ENCODE results near the gene GRM4. TPM values are rescaled to one million over a fixed set of nuclear protein-coding genes. Genes with fewer than 3 reads are reported as not detected.

GRM4 gene
- total RNA-seq, 1 donor from 2014 or later = not detected

DNA sequence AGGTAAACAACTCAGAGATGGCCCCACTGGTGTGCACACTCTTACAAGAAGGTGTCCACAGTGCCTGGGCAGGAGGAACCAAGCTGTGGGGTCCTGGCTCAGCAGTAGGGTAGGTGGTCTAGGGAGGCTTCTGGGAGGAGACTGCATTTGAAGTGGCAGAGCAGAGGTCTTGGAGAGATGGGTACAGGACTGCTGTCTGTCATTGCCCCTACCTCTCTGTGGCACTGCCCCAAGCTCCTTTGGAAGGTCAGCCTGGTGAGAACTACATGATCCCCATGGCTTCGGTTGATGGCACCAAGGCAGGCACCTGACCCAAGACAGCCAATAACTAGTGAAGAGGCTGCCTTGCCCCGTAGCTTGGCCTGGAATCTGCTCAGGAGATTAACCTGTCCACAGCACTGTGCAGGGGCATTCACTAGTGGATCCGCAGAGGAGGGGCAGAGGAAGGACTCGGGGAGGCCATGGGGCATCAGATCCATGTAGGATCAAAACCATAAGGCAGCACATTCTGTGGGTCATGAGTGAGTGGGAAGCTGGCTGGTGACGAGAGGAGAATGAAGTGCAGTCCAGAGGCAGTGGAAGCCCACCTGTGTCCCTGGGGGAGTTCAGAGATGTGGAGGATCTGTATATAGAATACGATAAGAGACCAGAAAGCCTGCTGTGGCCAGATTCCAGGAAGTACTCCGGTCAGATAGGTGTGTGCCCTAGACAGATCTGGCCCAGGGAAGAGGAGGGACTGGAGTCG lies 162.0 kb downstream of the GRM4 start:
- Histone ChIP-seq H3K9me3 (no peaks in the 10 kb centered on the region), H3K27me3 (no peaks in the 10 kb centered on the region), H3K36me3 (no peaks in the 10 kb centered on the region), H3K27ac (no peak overlapping the region), H3K4me1 (no peaks in the 10 kb centered on the region), H3K4me3 (no peak overlapping the region)
- TF ChIP-seq, protein P1, sequence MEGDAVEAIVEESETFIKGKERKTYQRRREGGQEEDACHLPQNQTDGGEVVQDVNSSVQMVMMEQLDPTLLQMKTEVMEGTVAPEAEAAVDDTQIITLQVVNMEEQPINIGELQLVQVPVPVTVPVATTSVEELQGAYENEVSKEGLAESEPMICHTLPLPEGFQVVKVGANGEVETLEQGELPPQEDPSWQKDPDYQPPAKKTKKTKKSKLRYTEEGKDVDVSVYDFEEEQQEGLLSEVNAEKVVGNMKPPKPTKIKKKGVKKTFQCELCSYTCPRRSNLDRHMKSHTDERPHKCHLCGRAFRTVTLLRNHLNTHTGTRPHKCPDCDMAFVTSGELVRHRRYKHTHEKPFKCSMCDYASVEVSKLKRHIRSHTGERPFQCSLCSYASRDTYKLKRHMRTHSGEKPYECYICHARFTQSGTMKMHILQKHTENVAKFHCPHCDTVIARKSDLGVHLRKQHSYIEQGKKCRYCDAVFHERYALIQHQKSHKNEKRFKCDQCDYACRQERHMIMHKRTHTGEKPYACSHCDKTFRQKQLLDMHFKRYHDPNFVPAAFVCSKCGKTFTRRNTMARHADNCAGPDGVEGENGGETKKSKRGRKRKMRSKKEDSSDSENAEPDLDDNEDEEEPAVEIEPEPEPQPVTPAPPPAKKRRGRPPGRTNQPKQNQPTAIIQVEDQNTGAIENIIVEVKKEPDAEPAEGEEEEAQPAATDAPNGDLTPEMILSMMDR (IDR thresholded peaks at IDR 0.05) = no peak
- DNase-seq (ENCODE audit: low spot score in 2 of 2) = peak in 1 of 2 donors; percentile 37
- intact Hi-C loops (cut with DNase I) = no loop called here

DNA sequence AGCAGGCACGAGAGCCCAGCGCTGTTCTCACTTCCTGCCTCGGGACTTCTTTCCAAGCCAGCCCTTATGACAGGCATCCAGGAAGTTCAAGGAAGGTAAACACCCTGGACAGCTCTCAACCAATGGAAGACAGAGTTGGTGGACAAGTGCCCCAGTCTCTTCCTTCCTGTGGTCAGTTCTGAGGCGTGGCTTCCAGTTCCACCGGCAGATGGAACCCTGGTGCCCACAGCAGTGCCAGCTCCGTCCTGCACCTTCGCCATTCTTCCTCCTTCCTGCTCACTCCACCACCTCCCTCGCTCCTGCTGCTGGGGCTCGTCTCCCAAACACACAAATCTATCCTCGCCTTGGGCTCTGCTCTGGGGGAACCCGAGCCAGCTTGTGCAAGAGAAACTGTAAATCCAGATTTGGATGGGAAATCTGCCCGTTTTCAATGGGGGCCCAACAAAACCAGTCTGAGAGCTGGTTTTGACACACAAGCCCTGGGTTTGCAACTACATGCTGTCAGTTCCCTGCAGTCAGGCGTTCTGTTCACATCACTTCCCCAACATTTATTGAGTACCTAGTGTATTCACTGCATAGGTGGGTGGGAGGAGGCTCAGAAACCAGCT lies 162.7 kb downstream of the GRM4 start:
- TF ChIP-seq, protein P1 (IDR thresholded peaks at IDR 0.05) = no peak
- H3K4me3 ChIP-seq = no peak overlapping the region
- H3K27ac ChIP-seq = no peak overlapping the region
- H3K27me3 ChIP-seq = no peaks in the 10 kb centered on the region
- no peaks in the 10 kb centered on the region for H3K36me3 ChIP-seq
- no peaks in the 10 kb centered on the region for H3K4me1 ChIP-seq
- DNase-seq (ENCODE audit: low spot score in 2 of 2) = no peak
- intact Hi-C loops (cut with DNase I) = no loop called here
- H3K9me3 ChIP-seq = no peaks in the 10 kb centered on the region

DNA sequence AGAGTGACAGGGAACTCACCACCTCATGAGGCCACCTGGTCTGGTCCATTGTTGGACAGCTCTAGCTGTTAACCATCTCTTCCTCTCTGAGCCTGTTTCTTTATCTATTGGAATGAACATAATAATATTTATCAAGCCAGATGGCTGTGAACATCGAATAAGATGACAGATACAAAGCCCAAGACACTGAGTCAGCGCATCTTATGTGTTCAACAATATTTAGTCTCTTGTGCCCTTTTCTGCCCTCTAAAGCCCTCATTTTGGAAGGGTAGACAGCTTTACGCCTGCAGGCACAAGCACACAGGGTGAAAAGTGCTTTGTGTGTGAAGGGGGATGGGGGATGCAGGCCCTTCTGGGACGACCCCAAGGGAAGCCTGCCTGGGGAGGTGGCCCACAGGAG lies 164.0 kb downstream of the GRM4 start:
- Histone ChIP-seq H3K4me3 (no peak overlapping the region), H3K27me3 (no peaks in the 10 kb centered on the region), H3K27ac (no peak overlapping the region), H3K9me3 (no peaks in the 10 kb centered on the region), H3K36me3 (no peaks in the 10 kb centered on the region), H3K4me1 (no peaks in the 10 kb centered on the region)
- TF ChIP-seq, protein P1 (IDR thresholded peaks at IDR 0.05) = no peak
- DNase-seq (ENCODE audit: low spot score in 2 of 2) = no peak
- intact Hi-C loops (cut with DNase I) = no loop called here

DNA sequence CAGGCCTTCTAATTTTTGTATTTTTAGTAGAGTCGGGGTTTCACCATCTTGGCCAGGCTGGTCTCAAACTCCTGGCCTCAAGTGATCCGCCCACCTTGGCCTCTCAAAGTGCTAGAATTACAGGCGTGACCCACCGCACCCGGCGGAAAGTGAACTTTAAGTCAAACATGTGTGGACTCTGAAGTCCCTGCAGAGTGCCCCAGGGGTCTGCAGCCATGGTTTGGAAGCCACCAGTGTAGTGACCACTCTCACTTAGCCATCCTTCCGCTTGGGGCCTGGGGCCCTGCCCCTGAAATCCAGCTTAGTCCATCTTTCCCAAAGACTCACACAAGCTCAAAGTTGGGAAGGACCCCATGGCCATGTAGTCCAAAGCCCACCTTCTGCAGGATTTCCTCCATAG lies 164.5 kb downstream of the GRM4 start:
- intact Hi-C loops (cut with DNase I) = no loop called here
- peak in 1 of 2 donors; percentile 38 for DNase-seq (ENCODE audit: low spot score in 2 of 2)
- no peak overlapping the region for H3K27ac ChIP-seq

DNA sequence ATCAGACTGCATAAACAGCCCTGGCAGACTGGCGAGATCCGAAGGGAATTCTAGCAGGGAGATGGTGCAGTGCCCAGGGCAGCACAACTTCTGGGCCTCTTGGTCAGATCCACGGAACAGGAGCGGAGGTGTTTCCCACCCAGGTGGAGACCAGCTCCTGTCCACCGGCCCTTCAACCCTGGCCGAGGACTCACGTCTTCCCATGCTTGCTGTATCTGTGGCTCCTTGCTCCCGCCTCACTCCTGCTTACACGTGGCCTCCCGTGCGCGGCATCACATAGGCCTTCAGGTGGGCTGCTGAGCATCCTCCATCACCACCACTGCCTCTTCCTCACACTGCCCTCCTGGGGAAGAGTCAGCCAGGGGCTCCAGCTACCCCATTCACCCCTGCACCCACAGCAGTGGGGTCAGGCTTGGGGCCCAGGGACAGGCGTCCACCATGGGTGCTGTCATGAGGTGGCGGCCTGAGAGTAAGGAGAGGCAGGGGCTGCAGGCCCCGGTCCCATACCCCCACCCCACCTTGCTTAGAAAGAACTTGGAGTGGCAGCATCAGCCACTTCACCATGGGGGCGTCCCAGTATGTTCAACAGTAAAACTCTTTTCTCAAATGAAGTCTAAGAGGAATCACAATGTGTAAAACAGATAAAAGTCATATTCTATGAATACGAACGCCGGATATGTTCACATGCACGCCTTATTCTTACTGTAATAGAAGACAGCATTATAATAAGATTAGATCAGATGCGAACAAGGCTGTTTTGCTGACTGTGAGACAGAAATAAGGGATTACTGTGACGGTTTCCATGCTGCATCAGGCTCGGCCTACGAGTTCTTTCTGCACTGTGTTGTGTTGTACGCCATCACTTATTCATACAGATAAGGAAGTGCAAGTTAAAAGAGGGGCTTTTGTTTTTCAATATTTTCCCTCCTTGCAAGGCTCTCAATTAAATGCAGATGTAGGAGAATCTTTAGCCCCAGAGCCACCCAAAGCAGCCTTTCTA lies 165.4 kb downstream of the GRM4 start:
- Histone ChIP-seq H3K4me3 (no peak overlapping the region), H3K27ac (no peak overlapping the region), H3K9me3 (no peaks in the 10 kb centered on the region), H3K4me1 (no peaks in the 10 kb centered on the region), H3K27me3 (no peaks in the 10 kb centered on the region), H3K36me3 (no peaks in the 10 kb centered on the region)
- intact Hi-C loops (cut with DNase I) = no loop called here
- TF ChIP-seq, protein P1 (IDR thresholded peaks at IDR 0.05) = no peak
- DNase-seq (ENCODE audit: low spot score in 2 of 2) = peak in 1 of 2 donors; percentile 50

More for the DNA sequence above, 164.5 kb downstream of the GRM4 start:
- Histone ChIP-seq H3K36me3 (no peaks in the 10 kb centered on the region), H3K4me1 (no peaks in the 10 kb centered on the region), H3K27me3 (no peaks in the 10 kb centered on the region), H3K4me3 (no peak overlapping the region), H3K9me3 (no peaks in the 10 kb centered on the region)
- TF ChIP-seq, protein P1 (IDR thresholded peaks at IDR 0.05) = no peak
